Measurements from ENCODE around the gene SORBS1.

The SORBS1 gene

DNA sequence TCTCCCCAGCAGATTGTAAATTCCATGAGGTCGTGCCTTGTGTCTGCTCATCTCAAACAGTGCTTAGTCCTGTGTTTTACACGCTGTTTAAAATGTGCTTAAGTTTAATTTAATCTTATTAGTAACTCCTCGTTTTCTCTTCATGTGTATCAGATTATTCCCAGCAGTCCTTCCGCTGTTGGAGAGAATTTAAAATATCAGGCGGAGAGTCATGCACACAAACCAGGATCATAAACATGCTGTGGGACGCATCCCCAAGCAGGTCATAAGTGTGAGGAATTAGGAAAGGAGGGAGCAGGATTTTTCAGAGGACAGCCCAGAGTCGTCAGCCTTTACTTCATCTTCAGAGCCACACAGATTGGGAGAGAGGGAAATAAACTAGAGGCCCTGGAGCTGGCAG is 4.2 kb upstream of the SORBS1 start:
- DNase-seq, result no peak

DNA sequence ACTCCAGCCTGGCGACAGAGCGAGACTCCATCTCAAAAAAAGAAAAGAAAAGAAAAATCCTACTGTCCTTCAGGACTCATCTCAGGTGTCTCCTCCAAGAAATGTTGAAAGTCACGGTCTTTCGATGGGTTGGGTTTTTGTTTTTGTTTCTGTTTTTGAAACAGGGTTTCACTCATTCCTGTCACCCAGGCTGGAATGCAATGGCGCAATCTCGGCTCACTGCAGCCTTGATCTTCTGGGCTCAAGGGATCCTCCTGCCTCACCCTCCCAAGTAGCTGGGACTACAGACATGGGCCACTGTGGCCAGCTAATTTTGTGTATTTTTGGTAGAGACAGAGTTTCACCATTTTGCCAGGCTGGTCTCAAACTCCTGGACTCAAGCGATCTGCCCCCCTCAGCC is 3.1 kb upstream of the SORBS1 start:
- no peak for DNase-seq

DNA sequence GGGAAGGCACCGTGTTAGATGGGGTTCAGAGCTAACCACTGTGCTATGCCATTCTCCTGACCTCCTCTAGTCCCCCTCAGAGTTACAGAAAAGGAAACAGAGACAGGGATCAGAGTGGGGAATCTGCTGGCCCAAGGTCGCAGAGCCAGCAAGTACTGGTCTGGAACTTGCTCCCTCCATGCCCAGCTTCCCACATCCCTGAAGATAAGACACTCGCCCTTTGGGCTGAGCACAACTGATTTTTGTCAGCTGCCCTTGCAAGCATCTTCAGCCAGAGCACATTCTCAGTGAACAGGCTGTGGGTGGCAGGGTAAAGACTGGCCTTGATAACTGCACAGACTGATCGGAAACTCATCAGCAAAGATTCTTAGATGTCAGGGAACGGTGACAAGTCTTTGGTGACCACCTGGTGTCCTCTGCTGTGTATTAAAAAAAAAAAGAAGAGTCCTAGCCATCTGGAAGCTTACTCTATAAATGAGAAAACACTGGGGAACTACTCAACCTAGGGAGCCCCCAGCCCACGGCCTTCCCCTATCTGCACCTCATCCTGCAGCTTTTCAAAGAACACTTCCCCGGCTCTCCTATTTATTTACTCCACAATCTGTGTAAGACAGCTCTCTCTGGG is 1.3 kb upstream of the SORBS1 start:
- no peak for DNase-seq

DNA sequence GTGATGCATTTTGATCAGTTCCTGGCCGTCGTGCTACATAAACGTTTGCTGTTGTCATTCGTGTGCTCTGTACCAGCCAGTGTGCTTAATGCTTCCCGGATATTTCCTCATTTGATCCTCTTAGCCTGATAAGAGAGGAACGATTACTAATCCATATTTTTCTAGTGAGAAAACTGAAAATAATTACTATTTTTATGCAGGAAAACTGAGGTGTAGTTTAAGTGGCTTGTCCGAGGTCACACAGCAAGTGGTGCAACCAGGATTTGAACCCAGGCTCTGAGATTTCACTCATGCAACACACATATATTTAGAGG is 650 bp upstream of the SORBS1 start:
- DNase-seq, result no peak

DNA sequence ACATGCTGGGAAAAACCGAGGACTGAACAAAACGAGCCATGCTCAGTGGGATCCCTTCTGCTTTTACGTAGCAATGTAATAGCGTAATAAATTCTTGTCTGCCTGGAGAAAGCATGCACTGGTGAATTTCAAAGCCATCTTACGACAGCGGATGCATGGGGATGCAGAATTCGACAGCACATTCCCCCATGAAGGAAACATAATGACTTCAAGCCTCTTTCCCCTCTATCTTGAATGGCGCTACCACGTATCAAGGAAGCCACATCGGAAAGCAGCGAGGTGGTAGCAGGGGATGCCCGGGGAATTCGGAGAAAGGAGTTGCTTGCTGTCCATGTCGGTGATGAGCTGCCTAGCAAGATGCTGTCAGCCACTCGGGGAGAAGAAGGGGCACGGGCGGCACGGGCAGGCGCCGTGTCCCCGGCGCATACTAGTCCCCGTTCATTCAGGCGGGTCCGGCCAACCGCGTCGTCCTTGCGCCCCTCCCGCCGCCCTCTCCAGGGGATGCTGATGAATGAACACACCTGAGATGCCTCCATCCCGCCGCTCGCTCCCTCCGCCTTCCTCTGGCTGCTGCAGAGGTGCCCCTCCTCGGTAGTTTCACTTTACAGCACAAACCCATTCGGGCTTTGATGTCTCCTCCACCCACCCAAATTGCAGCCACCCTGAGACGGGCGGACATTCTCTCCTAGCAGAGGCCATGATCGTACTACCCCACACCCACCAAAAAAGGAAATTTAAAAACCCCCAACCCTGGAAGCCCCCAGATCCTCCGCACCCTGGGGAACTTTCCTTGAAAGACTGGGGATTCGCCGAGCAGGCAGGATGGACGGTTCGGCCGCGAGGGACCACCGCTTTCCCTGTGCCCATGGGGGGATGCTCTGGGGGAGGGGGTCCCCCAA is 644 bp downstream of the SORBS1 start:
- DNase-seq, result peak; percentile 22 to 41 (median 34)

DNA sequence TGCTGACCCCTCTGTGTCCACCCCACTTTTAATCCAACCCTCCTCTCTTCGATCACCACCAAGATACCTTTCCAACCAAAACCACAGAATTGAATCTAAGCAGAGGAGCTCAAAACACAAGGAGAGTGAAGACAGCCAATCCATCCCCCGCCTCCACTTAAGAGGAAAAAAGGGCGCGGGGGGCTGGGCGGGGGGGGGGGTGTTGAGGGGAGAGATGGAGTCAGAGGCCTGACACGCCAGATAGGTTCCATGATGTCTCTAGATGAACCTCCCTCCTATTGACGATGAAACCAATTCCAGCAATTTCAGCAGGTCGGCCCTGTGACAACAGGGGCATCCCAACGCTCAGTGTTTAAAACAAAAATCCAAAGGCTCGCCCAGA is 1.3 kb downstream of the SORBS1 start:
- DNase-seq, result no peak

DNA sequence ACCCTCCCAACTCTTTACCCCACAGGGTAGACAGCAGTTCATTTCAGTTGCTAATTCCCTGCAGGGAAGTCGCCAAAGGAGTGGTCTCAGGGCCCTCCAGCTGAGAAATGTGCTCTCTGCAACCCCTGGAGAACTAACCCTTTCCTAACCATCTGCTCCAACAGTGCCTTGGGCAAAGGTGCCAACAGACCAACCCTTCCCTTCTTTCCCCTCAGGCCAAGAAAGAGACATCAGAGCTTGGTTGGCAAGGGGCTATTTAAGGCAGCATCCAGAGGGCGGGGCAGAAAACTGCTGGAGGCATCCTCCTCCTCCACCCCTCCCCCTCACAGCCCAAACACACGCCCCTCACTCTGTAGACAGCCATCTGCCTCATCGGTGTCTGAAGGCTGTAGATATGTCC is 1.7 kb downstream of the SORBS1 start:
- no peak for DNase-seq

DNA sequence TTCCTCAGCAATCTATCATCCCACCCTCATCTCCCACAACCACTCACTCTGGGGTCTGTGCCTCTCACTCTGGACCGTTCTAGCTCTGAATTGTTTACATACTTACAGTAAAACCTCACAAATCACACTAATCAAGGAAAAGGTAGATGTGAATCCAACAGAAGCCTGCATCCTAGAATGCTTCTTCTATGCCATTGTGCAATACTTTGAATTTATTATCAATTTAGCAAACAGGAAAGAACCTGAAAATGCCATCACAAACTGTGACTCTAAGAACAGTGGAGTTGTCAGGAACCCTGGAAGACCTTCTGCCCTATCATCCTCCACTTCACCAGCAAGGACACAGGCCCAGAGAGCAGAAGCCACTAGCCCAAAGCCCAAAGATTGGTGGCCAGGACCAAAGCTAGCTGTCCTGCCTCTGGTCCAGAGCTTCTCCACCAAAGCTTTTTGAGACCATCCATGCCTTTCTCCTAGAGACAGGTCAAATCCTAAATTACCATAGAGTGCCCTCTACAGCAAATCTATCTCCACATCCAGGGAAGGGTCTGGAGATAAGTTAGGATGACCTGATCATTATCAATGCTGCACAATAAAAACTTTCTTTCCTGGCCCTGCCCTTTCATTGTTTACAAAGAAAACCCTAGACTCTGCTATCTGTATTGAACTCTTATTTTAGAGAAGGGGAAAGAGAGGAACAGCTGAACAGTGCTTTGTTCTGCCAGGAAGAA is 2.4 kb downstream of the SORBS1 start:
- no peak for DNase-seq

DNA sequence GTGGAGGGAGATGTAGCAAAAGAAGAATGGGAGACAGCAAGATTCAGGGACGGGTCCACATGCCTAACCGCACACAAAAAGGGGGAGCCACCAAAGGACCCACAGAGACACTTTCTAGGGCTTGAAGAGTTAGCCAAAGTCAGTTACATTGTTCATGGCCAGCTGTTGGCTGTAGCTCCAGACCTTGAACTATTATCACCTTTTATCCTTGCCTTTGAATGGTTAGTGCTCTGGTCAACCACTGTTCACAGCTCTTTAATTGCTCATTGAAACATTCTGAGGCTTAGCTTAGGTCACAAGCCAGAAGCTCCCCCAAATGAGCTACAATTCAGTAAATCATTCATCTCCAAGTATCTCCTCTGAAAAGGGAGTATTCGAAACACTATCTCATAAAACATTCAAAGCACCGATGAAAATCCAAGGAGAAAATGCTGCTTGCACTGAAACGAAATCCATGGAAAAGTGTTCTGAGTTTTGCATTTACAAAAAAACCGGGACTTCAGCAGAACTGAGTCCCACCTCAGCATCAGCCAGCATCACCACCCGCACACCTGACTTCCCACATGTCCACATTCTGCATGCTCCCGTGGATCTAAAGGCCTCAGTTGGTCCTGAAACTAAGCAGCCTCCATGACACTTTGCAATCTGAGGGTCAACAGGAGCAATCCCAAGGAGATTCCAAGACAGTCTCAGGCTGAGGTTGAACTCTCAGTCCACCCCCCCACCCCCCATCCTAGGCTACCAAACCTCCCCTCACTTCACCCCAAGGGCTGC is 4.0 kb downstream of the SORBS1 start:
- DNase-seq, result no peak

DNA sequence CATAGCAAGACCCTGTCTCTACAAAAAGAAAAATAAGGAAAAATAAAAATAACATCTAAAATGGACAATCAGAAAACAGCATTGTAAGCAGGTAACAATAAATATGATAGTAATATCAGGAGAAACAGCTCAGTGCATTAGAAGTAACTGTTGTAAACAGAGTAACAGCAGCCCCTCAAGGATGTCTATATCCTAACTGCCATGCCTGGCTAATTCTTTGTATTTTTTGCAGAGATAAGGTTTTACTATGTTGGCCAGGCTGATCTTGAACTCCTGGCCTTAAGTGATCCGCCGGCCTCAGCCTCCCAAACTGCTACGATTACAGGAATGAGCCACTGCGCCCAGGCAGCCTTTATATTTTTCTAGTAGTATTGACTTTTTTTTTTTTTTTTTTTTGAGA is 7.5 kb downstream of the SORBS1 start:
- DNase-seq, result no peak

DNA sequence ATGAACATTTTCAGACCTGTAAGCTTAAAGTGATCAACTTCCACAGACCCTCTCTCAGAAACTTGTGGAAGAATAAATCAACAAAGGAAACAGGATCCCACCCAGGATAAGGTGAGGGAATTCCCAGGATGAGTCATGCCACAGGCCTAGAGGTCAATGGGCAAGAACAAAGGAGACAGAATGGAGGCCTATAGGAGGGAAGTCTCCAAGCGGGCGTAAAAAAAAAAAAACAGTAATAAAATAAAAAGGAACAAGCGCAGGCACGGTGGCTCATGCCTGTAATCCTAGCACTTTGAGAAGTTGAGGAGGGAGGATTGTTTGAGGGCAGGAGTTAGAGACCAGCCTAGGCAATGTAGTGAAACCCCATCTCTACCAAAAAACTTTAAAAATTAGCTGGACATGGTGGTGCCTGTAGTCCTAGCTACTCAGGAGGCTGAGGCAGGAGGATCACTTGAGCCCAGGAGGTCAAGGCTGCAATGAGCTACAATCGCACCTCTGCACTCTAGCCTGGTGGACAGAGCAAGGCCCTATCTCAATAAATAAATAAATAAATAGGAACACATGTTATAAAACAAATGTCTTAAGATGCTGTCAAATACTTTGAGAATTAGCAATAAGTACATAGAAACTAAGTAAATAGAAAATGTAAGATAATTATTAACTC is 8.4 kb downstream of the SORBS1 start:
- no peak for DNase-seq

DNA sequence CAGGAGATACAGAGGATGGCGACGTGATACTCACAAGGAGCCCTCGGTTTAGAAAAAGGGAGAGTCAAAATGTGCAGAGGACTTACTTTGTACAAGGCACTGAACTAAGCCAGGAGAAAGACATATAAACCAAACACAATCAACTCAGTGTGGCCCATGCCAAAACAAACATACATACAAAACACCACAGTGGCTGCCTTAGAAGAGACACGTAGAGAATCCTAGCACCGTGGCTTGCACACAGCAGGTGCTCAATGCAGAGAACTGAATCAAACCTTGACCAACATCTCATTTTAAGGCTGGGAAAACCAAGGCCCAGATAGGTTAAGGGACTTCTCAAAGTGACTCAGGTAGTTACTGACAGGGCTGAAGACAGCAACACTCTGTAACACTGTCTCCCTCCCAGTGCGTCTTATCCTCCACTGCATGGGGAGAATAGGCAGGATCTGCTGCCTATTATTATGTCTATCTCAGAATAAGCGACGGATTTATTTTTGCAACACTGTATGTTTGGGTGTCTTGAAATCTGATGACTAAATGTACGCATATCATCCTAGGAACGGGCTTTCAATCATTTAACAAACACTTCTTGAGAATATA is 11.0 kb downstream of the SORBS1 start:
- DNase-seq, result no peak

DNA sequence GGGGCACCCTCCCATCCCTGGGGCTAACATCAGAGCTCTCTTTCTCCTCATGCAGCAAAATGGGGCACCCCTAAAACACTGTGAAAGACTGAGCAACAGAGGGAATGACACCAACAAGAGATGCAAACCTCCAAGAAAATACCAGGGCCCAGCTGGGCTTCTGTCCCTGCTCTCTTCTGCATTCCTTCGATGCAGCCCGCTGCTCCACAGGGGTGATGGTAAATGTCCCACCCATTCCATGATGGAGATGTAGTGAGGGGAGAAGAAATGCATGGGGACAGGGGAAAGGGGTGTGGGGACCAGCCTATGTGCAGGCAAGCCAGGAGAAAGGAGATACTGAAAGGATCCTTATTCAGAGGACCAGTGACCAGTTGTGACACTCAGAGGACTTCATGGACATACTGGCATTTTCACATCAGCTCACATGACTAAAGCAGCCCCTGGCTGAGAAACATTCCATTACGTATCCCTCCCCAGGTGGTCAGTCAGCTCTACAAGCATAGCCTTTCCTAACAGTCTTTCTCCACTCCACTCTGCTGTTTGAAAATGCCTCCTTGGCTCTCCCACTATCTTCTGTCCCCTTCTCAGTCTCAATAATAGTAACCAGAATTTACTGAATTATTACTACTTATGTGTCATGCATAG is 13.3 kb downstream of the SORBS1 start:
- no peak for DNase-seq

DNA sequence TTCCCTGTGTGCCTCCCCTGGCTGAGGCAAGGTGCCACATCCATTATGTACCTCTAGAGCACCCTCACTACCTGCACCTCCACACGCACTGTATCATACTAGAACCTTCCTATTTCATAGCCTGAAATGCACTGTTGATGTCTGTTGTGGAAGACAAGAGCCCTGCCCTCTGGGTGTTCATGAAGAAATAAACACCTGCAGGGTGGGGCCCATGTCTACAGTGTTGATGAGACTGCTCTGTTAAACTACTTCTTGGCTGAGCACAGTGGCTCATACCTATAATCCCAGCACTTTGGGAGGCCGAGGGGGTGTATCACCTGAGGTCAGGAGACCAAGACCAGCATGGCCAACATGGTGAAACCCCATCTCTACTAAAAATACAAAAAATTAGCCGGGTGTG is 14.0 kb downstream of the SORBS1 start:
- DNase-seq, result no peak

DNA sequence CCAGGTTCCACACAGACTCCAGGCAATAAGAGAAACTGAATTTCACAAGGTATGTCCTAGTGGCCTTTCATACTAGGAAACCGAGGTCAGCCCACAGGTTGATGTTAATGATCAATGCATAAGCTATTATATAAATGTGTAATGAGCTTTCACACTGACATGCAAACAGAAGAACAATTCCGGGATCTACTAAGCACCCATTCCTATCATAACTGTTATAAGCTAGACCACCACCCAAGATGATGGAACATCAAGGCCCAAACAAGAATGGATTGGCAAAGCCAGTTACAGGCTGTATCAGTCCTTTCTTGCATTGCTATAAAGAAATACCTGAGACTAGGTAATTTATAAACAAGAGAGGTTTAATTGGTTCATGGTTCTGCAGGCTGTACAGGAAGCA is 15.2 kb downstream of the SORBS1 start:
- no peak for DNase-seq

DNA sequence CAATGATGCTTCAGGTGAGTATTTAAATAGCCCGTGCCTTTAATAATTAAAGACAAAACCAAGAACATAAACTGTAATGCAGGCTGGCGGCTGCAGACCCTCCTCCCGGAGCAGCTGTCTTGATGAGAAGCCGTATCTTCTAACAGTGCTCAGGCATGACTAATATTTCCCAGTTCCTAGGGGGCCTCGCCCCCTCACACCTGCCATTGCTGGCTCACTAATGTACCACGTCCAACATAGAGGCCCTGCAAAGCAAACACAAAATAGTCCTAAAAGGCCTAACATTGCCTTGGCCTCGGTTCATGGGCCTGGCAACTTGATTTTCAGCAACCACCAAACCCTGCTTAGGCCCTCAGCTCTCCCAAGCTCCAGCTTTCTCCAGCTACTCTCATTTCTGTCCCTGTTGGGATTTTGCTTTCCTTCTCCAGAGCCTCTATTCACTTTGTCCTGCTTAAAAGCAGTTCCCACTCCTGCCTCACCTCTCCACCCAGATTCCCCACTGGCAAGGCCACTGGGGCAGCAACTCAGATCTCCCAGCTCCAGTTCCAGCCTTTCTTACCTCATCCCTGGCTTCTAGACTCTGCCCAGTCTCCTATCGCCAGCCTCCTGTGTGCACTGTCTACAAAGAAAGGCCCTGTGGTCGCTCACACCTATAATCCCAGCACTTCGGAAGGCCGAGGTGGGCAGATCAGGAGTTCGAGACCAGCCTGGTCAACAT is 16.2 kb downstream of the SORBS1 start:
- DNase-seq, result no peak

DNA sequence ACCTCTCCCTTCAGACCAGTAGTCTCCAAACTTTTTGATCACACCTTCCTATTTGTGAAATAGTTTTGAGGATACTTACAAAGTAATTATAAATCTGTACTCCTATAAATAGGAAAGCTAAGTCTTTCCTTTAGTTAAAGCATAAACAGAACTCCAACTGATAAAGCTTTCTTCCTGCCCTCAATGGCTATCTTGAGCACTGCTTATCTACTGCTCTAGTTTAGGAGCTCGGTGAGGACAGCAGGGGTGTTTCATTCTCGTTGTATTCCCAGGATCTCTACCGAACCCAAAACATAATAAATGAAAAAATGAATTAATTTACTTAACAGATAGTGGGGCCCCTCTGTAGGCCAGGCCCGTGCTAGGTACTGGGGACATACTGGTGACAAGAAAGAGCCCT is 17.7 kb downstream of the SORBS1 start:
- no peak for DNase-seq

DNA sequence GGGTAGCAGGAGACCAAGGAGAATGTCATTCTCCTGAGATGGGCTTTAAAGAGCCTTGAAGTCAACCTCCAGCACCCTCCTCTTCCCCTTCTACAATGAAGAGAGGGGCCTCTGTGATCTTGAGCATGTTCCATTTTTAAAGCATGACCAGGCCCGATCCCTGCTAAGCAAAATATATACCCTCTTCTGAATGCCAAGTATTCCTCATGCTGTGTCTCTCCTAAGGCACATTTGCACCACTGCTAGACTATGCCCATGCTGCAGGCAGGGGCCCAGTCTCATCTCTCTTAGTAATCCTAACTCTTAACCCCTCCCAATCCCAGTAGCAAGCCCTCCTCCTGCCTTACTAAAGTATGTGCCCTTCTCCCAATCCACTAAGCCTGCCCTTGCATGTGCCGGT is 18.4 kb downstream of the SORBS1 start:
- DNase-seq, result no peak

DNA sequence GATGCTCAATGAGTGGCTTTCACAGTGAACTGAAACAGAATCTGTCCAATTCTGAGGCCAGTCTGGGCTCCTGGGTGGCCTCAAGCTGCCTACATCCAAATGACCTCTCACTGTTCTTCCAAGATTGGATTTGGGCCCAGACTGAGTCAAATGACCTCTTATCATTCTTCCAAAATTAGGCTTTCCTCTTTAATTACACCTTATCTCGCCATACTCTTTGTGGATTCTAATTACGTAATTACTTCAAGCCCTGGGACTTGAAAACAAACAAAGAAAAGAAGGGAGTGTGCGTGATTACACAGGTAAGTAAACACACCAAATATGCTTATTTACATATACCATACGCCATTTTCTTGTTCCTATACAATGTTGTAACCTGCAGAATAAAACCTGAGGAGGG is 18.8 kb downstream of the SORBS1 start:
- no peak for DNase-seq

DNA sequence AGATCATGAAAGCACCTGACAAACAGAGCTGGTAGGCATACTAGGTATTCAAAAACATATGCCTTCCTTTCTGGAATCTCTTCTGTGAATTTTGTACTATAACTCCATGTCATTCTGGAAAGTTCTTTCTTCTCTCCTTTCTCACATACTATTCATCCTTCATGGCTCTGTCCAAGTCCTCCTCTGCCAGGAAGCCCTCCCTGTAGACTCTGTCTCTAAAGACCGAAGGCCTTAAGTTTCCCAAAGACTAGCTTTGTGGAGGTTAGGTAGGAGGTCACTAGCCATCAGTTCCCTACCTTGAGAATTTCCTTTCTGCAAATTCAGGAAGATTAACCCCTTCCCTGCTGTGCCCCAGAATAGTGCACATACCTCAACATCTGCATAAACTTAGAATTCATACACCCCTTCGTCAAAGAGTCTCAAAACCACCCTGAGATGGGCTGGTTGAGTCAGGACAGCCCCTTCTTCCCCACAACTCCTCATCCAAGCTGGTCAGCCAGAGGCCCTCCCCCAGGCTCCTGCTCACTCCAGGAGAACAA is 20.6 kb downstream of the SORBS1 start:
- DNase-seq, result no peak

Data from T-helper 1 cell (primary cell).